Kidney tubule cell (primary cell): ENCODE data around the gene HSPG2.
"Not testable (repeated sequence)": the region's sequence is repeated elsewhere in the genome, so short reads cannot be mapped to it uniquely, and the experiment has no call there.

ENCODE experiments used
- DNase-seq: peaks from one replicate; pipeline ENCODE4 v3.0.0-alpha.2; 2018; ENCODE audit warnings: low spot score

Gene HSPG2

GRCh38 chr1:21823980-21824702 lies 113.0 kb downstream of the HSPG2 start:
- no peak for DNase-seq

DNA sequence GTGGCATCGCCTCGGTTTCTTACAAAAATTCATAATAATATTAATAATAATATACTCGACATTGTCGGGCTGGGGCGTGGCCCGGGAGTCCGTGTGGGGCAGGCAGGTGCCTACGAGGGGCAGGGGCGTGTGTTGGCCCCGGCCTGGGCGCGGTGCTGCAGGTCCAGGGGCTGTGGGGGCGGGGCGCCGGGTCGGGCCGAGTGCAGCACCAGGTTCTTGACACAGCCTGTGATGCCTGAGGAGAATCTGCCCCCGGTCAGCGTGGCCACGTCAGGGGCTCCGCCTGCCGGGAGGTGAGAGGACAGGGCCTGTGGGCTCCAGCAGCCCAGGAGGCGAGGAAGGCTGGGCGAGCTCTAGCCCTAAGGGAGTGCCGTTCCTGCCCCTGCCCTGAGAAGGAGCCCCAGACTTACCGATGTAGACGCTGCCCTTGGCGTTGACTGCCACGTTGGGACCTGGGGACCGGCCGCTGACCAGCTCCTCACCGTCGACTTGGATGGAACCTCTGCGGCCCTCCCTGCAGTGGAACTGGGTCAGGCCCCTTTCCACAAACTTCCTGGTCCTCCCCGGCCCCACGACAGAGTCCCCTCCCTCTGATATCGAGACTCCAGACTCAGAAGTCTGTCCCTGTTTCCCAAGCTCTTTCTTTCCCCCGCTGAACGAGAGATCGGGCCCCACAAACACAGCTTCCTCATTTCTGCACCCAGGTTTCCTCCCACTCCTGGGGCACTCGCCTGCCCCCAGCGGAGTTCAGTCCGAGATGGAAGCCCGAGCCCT lies 113.7 kb downstream of the HSPG2 start:
- no peak for DNase-seq

- no peak for DNase-seq
Observed at GRCh38 chr1:21822349-21822748, 114.8 kb downstream of the HSPG2 start.

- DNase-seq, result no peak
Observed at GRCh38 chr1:21821385-21822019, 115.6 kb downstream of the HSPG2 start.

DNA sequence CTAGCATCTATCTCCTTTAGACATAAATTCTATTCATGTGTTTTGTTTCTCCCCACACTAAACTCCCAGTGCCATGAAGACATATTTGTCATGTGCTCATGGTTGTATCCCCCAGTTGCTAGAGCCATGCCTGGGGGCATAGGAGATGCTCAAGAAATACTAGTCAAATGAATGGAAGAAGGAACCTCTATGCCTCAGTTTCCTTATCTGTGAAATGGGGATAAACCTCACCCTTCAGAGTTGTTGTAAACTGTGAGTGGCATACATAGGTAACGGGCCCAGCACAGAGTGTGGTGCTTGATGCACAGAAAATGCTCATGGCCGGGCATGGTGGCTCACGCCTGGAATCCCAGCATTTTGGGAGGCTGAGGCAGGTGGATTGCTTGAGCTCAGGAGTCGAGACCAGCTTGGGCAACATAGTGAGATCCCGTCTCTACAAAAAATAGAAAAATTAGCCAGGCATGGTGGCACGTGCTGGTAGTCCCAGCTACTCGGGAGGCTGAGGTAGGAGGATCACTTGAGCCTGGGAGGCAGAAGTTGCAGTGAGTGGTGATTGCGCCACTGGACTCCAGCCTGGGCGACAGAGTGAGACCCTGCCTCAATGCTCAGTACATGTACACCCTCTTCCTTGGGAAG lies 116.4 kb downstream of the HSPG2 start:
- no peak for DNase-seq

- DNase-seq, result peak; percentile 36
Observed at GRCh38 chr1:21818656-21819055, 118.5 kb downstream of the HSPG2 start.

DNA sequence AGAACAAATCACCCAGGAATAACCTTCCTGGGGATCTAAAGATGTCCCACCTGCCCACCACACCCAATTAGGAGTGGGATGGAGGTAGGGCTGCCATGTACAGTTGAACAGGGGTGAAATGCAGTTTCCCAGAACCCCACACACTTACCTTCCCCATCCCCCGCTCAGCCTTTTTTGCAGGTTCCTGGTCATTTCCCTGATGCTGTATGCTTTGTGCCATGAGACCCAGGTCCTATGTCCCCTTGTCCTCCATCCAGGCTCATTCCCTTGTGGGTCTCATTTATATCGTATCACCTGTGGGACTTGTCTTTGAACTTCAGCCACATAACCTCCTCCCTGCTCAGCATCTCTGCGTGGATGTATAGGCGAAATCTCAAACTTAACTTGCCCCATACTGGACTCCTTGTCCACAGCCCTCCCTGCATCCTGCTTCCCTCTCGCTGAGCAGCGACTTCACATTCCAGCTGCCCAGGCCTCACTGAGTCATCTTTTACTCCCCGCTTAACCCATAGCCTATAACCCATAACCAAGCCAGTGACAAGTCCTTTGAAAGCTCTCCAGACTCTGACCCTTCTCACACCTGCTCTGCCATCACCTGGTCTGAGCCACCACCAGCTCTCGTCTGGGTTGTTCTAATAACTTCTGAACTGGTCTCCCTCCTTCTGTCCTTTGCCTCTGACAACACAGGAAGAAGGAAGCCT lies 120.4 kb downstream of the HSPG2 start:
- peak; percentile 91 for DNase-seq

DNA sequence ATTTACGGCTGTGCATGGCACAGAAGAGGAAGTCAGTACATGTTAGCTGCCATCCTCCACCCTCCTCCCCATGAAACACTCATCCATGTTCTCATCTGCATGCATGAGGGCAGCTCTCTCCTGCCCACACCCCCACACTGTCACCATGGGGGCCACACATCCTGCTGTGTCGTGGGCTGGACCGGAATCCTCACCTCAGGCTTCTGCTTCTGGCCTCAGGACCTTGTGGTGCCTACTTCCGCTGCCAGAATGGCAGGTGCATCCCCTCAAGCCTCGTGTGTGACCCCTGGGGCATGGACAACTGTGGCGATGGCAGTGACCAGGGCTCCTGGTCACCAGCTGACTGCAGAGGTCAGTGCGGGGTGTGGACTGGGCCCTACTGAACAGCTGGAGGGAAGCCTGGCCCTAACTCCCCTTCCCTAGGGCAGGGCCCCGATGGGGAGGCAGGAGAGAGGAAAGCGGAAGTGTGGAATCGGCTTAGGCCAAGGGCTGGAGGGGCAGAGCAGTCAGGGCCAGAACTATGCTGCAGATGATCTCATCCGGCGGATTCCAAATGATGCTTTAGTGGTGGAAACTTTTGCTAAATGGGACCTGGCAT lies 121.3 kb downstream of the HSPG2 start:
- DNase-seq, result no peak

GRCh38 chr1:21814981-21815582 lies 122.0 kb downstream of the HSPG2 start:
- no peak for DNase-seq

GRCh38 chr1:21814241-21814918 lies 122.7 kb downstream of the HSPG2 start:
- no peak for DNase-seq

DNA sequence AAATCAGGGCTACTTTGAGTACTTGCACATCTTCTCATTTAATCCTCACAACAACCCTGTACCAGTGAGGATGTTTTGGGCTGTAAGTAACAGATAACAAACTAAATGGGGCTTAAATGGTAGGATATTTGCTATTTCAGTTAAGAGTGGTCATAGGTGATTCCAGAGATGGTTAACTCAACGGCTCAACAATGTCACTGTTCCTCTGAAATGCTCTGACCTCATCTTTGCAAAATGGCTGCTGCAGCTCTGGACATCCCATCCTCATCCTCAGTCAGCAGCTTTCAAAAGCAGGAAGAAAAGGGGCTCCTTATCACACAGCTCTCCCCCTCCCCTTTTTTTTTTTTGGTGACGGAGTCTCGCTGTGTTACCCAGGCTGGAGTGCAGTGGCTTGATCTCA lies 123.6 kb downstream of the HSPG2 start:
- DNase-seq, result no peak

DNA sequence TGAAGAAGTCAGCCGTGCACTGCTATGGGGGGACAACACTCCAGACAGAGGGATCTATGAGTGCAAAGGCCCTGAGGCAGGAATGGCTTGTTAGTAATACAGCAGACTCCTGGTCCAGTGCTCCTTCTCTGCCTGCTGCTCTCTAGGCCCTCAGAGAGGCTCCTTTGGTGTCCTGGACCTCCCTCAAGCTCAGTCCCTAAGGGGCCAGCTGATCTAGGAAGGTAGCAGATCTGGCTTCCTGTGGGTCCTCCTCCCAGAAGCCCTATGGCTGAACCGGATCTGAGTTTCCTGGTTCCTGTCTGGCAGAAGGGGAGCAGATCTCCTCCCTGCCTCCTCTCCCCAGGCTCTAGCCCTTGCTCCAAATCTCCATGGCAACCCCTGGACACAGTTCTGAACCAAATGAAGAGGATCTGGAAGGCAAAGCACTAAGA lies 125.2 kb downstream of the HSPG2 start, which contains the start of gene LDLRAD2:
Gene LDLRAD2, plus strand, starts transcription at position 391 of the 431 bp plus-strand sequence. CDS start 187 bp downstream, outside the sequence.
- DNase-seq, result no peak

DNA sequence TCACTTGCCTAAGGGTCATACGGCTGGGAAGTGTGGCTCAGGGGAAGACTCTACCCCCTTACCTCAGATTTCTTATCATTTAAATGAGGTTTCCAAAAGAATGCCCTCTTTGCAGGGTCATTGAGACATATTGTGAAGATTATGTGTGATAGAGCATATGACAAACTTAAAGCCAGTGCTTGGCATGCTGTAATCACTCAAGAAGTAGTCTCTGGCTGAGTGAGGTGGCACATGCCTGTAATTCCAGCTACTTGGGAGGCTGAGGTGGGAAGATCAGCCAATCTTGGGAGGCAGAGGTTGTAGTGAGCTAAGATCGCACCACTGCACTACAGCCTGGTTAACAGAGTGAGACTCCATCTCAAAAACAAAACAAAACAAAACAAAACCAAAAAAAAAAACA lies 132.6 kb downstream of the HSPG2 start:
- DNase-seq, result no peak

- DNase-seq, result peak; percentile 76
Observed at GRCh38 chr1:21801100-21801499, 136.0 kb downstream of the HSPG2 start.

DNA sequence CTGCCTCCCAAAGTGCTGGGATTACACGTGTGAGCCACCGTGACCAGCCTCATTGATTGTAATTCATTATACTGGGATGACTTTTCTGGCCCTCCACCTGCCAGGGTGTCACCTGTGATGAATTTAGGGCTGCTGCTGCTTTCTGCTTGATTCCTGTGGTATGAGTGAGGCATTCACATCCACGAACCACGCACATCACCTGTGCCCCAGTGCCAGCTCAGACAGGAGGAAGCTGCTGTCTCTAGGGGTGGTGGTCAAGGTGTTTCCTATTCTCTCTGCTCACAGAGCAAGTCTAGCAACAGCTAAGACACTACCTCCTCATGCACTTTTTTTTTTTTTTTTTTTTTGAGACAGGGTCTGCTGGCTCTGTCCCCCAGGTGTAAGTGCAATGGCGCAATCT lies 137.4 kb downstream of the HSPG2 start:
- peak; percentile 67 for DNase-seq

DNA sequence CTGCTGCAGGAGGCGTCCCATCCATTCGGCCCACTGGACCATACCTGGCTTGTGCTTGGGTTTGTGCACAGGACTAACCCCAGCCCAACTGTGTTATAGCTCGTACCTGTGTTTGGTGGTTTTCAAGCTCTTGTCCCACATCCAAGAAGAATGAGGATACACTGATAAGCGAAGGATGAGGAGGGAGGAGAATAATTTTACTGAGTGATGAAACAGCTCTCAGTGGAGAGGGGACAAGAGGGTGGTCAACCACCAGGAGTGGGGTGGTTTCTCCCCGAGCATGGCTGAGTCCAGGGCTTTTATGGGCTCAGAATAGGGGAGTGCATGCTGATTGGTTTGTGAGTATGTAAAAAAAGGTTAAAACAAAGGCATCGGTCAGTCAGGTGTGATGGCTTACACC lies 142.0 kb downstream of the HSPG2 start:
- no peak for DNase-seq

DNA sequence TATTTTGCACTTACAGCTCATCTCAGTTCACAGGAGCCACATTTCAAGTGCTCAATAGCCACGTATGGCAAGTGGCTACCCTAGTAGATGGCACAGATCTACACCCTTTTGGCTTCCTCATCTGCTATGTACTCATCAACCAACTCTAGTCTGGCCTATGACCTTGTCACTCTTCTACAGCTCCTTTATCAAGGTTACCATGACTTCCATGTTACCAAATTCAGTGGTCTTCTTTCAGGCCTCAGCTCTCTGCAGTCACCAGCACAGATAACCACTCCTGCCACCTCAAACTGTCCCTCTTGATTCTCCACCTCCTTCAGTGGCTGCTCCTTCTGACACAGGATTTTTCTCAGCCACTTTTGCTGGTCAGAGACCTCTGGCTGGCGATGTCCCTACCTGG lies 142.5 kb downstream of the HSPG2 start:
- no peak for DNase-seq

DNA sequence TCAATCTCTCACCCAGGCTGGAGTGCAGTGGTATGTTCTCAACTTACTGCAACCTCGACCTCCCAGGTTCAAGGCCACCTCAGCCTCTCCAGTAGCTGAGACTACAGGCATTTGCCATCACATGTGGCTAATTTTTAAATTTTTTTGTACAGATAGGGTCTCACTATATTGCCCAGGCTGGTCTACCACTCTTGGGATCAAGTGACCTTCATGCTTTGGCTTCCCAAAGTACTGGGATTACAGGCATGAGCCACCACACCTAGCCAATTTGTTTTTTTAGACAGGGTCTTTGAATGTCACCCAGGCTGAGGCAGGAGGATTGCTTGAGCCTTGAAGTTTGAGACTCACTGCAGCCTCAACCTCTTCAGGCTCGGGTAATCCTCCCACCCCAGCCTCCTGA lies 144.0 kb downstream of the HSPG2 start:
- no peak for DNase-seq

DNA sequence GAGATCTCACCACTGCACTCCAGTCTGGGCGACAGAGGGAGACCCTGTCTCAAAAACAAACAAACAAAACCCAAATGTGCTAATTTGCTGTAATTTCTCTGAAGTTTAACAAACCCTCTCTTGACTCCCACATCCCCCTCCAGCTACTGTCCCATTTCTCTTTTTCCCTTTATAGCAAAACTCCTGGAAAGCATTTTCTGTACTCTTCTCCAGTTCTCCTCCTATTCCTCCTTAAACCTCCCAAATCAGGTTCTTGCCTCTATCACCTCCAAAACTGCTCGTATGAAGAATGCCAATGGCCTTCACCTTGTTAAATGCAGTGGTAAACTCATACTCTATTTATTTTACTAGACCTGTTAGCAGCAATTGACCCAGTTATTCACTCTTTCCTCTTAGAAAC lies 150.5 kb downstream of the HSPG2 start:
- no peak for DNase-seq

DNA sequence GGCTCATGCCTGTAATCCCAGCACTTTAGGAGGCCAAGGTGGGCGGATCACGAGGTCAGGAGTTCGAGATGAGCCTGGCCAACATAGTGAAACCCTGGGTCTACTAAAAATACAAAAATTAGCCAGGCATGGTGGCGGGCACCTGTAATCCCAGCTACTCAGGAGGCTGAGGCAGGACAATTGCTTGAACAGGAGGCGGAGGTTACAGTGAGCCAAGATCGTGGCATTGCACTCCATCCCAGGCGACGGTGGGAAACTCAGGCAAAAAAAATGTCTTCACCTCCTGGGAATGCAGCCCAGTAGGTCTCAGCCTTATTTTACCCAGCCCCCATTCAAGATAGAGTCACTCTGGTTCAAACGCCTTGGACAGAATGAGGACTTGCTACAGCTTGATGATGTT lies 151.3 kb downstream of the HSPG2 start:
- DNase-seq, result not testable (repeated sequence)
